Anterior cingulate cortex (tissue), 58 donors: ENCODE measurements around the gene INTS11.

Experiments
- DNase-seq, 58 donors: peaks; one replicate each; lab custom pipeline; 2025; lab: John Stamatoyannopoulos, UW

The INTS11 gene

GRCh38 chr1:1345860-1346500 is 21.5 kb upstream of the INTS11 start:
- peak in 4 of 58 donors; percentile 22 to 30 (median 26) for DNase-seq

GRCh38 chr1:1345384-1345783 is 20.9 kb upstream of the INTS11 start:
- no peak for DNase-seq

GRCh38 chr1:1344655-1345361 is 20.3 kb upstream of the INTS11 start:
- DNase-seq, result no peak

DNA sequence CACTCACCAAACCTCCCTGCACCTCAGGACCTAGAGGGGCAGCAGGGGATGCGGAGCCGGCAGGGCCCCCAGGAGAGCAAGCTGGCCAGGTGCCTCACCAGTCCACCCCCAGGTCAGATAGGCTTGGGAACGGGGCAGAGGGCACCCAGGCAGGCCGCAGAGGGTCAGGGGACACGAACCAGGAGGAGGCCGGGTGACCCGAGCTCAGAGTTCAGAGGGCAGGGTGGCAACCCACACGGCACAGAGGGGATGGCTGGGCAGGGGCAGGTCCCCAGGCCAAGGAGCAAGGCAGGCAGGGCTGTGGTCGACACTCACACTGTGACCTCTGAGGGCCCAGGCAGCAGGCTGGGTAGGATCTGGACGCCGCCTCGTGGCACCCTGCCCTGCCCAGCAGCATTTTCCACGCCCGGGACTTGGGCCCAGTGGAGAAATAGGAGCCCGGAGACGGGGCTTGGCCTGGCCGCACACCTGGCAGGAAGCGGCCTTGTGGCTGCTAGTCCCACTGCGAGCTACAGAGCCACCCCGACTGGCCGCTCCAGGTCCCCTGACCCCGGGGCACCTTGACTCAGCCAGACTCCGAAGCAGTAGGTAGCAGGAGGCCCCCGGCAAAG is 19.5 kb upstream of the INTS11 start:
- DNase-seq, result no peak

DNA sequence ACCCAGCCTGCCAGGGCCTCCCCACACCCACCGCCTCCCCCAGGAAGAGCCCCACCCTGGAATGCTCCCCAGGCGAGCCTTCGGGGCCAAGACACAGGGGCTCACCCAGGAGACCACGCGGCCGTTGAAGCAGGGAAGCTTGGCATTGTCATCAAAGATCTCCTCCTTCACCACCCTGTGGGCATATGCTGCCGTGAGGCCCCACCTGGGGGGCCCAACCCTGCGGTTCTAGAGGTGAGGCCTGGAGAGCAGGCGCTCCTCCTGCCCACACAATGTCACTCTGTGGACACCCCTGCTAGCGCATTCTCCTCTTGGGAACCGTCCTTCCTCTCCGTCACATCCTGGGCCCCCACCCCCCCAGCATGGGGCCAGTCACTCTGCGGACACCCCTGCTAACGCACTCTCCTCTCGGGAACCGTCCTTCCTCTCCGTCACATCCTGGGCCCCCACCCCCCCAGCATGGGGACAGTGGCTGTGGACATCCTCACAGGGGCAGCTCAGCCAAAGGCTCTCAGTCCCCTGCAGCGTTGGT is 18.2 kb upstream of the INTS11 start:
- no peak for DNase-seq

GRCh38 chr1:1342061-1342562 is 17.7 kb upstream of the INTS11 start:
- DNase-seq, result no peak

- DNase-seq, result no peak
Observed at GRCh38 chr1:1341549-1342021, 17.1 kb upstream of the INTS11 start.

GRCh38 chr1:1340791-1341548 is 16.5 kb upstream of the INTS11 start:
- DNase-seq, result no peak

DNA sequence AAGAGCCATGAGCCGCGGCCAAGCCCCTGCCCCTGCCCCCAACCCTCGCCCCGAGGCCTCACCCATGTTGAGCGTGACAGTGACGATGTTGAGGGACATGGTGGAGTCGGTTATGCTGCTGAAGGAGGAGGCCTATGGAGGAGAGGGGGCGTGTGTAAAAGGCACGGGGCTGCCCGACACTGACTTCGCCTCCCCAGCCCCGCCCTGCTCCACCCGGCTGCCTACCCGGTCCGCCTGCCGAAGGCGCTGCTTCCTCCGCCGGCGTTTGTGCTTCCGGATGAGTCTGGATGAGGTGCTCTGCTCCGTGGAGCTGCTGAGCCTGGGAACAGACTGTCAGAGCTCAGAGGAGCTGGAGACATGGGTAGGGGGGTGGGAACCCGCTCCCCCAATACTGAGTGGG is 15.7 kb upstream of the INTS11 start:
- peak in 1 of 58 donors; percentile 26 for DNase-seq

- DNase-seq, result no peak
Observed at GRCh38 chr1:1338278-1338677, 13.8 kb upstream of the INTS11 start.

DNA sequence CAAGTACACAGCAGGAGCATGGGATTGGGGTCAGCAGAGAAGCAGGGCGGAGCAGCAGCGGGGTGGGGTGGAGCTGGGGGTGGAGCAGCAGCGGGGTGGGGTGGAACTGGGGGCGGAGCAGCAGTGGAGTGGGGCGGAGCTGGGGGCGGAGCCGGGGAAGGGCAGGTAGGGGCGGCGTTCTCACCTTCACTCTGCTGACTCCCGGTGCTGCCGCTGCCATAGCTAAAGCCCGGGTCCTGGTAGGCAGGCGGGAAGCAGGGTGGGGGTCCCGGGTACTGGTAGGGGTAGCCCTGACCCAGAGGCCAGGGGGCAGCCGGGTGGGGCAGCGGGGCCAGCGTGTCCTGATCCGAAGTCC is 13.3 kb upstream of the INTS11 start:
- no peak for DNase-seq

GRCh38 chr1:1336931-1337792 is 12.7 kb upstream of the INTS11 start:
- no peak for DNase-seq

DNA sequence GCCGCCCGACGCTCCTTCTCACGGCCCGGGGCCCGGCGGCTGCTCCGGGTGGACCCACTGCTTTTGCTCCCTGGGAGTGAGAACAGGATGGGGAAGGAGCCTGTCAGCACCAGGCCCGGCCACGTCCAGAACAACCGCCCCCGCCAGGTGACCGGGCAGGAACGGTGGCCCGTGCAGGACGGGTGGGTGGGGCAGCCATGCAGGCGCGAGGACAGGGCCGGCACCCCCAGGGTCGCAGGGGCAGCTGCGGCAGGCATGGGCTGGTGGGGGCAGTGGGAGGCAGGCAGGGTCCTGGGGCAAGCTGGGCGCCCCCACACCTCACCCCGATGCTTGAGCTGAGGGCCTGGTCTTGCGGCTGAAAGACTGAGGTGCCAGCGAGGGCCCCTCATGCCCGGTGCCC is 12.0 kb upstream of the INTS11 start:
- DNase-seq, result no peak

DNA sequence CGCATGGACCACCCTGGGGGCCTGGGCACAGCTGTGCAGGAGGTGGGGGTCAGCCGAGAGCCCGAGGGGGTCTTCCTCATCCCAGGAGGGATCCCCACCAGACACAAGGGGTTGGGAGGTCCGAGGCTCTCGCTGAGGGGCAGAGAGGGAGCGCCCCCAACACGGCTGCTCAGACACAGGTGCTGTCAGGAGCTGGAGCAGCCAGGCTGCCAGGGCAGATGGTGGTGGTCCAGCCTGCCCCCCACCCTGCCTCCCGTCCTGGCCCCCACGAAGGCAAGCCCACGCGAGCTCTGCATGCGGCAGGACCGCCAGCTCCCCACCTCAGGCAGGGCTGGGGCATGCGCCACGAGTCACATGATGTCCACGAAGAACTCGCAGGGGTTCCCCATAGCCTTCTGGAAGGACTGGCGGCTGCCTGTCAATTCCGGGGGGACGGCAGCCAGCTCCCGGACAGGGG is 11.4 kb upstream of the INTS11 start:
- no peak for DNase-seq

DNA sequence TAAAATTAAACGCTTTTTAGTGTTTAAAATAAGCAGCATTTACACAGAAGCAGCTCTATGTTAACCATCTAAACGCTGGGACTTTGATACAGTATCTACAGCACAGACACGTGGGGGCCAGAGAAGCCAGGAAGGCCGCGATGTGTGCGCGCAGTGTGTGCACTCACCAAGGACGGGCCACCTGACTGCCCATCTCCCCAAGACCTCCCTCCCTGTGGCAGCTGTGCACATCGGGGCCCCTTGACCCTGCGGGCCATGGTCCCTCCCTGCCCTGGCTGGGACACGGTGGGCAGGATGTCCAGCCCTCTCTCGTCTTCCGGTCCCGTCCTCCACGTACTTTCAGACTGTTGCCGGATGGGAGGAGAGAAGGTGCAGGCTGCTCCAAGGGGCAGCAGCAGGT is 10.8 kb upstream of the INTS11 start:
- DNase-seq, result no peak

DNA sequence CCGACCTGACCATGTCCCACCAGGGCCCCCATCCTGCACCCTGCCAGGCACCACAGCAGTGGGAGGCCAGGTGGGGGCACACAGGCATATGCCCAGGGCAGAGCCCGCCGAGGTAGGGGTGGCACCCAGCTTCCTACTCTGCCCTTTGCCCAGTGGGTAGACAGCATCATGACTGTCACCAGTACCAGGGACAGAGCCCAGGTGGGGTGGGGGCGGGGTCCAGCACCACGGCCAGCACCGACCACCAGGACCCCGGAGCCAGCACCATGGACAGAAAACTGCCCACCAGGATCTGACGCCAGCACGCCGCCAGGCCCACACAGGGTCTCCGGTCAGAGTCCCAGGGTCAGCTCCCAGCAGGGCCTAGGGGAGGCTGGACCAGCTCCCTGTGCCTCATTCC is 10.4 kb upstream of the INTS11 start:
- DNase-seq, result no peak

DNA sequence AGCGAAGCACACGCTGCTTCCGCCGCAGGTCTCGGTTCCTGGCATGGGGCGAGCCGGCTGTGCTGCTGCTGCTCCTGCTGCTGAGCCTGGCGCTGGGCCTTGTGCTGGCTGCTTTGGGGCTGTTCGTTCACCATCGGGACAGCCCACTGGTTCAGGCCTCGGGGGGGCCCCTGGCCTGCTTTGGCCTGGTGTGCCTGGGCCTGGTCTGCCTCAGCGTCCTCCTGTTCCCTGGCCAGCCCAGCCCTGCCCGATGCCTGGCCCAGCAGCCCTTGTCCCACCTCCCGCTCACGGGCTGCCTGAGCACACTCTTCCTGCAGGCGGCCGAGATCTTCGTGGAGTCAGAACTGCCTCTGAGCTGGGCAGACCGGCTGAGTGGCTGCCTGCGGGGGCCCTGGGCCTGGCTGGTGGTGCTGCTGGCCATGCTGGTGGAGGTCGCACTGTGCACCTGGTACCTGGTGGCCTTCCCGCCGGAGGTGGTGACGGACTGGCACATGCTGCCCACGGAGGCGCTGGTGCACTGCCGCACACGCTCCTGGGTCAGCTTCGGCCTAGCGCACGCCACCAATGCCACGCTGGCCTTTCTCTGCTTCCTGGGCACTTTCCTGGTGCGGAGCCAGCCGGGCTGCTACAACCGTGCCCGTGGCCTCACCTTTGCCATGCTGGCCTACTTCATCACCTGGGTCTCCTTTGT is 9.2 kb upstream of the INTS11 start:
- DNase-seq, result peak in 1 of 58 donors; percentile 28

DNA sequence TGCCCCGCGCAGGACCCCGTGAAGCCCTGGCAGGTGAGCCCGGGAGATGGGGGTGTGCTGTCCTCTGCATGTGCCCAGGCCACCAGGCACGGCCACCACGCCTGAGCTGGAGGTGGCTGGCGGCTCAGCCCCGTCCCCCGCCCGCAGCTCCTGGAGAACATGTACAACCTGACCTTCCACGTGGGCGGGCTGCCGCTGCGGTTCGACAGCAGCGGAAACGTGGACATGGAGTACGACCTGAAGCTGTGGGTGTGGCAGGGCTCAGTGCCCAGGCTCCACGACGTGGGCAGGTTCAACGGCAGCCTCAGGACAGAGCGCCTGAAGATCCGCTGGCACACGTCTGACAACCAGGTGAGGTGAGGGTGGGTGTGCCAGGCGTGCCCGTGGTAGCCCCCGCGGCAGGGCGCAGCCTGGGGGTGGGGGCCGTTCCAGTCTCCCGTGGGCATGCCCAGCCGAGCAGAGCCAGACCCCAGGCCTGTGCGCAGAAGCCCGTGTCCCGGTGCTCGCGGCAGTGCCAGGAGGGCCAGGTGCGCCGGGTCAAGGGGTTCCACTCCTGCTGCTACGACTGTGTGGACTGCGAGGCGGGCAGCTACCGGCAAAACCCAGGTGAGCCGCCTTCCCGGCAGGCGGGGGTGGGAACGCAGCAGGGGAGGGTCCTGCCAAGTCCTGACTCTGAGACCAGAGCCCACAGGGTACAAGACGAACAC is 8.5 kb upstream of the INTS11 start:
- peak in 1 of 58 donors; percentile 26 for DNase-seq
